Liver (tissue), 9 donors: ENCODE results near the gene ADRA1B. TPM values are rescaled to one million over a fixed set of nuclear protein-coding genes. Genes with fewer than 3 reads are reported as not detected.
A peak's percentile ranks its signal among the peaks of the same experiment; 100 is the strongest.

Experiments used
- DNase-seq: peaks from one replicate; pipeline ENCODE4 v3.0.0-alpha.2; 2017; ENCODE audit warnings: low spot score
- H3K27ac ChIP-seq, 2 donors: one replicate each; pipeline ENCODE4 v1.7.0; 2013; ENCODE audit warnings: inconsistent platforms in 2 of 2, low read length in 2 of 2, control low read depth in 1 of 2, low read depth in 1 of 2, mild to moderate bottlenecking in 1 of 2
- H3K27me3 ChIP-seq, 4 donors: one replicate each; pipeline versions ENCODE4 v1.6.1 to v1.7.0; 2013; ENCODE audit warnings: low read length in 3 of 4, inconsistent platforms in 1 of 4, mild to moderate bottlenecking in 1 of 4, moderate library complexity in 1 of 4; ENCODE audit not compliant: control insufficient read depth in 4 of 4, insufficient read depth in 4 of 4
- H3K36me3 ChIP-seq, 4 donors: one replicate each; pipeline versions ENCODE4 v1.6.1 to v1.7.0; 2013; ENCODE audit warnings: low read length in 3 of 4, mild to moderate bottlenecking in 3 of 4, low read depth in 1 of 4, moderate library complexity in 1 of 4; ENCODE audit not compliant: control insufficient read depth in 4 of 4, insufficient read depth in 3 of 4
- H3K4me1 ChIP-seq, 4 donors: one replicate each; pipeline versions ENCODE4 v1.6.1 to v1.7.0; 2013; ENCODE audit warnings: low read length in 3 of 4, mild to moderate bottlenecking in 3 of 4, moderate library complexity in 1 of 4; ENCODE audit not compliant: control insufficient read depth in 4 of 4, insufficient read depth in 4 of 4
- H3K4me3 ChIP-seq, 3 donors: one replicate each; pipeline versions ENCODE4 v1.6.1 to v1.7.0; 2013; ENCODE audit warnings: low read length in 3 of 3, control low read depth in 1 of 3, low read depth in 1 of 3, mild to moderate bottlenecking in 1 of 3
- H3K9ac ChIP-seq, 2 donors: one replicate each; pipeline ENCODE4 v1.7.0; 2013; ENCODE audit warnings: low read length in 2 of 2, mild to moderate bottlenecking in 2 of 2, moderate library complexity in 2 of 2, control low read depth in 1 of 2, low read depth in 1 of 2
- H3K9me3 ChIP-seq, 4 donors: one replicate each; pipeline versions ENCODE4 v1.6.1 to v1.7.0; 2013; ENCODE audit warnings: low read length in 3 of 4; ENCODE audit not compliant: control insufficient read depth in 4 of 4
- ATF3 ChIP-seq: IDR thresholded peaks from 2 replicates; pipeline ENCODE4 v1.6.1; 2016; ENCODE audit warnings: antibody characterized with exemption
- CTCF ChIP-seq: fragments of 150-350 bp; IDR thresholded peaks from 2 replicates; pipeline ENCODE4 v1.5.1; 2017; ENCODE audit warnings: improper control_type of control experiment, low read depth, low read length; ENCODE audit not compliant: missing input control
- EGR1 ChIP-seq, 2 donors: IDR thresholded peaks; 2 replicates each; pipeline ENCODE4 v1.6.1; 2016 to 2018; ENCODE audit warnings: antibody characterized with exemption in 2 of 2, low read depth in 2 of 2
- FOXA1 ChIP-seq: IDR thresholded peaks from 2 replicates; pipeline ENCODE4 v1.6.1; 2016; ENCODE audit warnings: antibody characterized with exemption
- FOXA2 ChIP-seq: IDR thresholded peaks from 2 replicates; pipeline ENCODE4 v1.6.1; 2016; ENCODE audit warnings: antibody characterized with exemption
- GABPA ChIP-seq, 2 donors: IDR thresholded peaks in 1 of 2; conservative IDR thresholded peaks in 1 of 2; 2 replicates each; pipeline ENCODE4 v1.6.1; 2016; ENCODE audit warnings: antibody characterized with exemption in 2 of 2, mild to moderate bottlenecking in 1 of 2, moderate library complexity in 1 of 2
- HNF4A ChIP-seq, 2 donors: conservative IDR thresholded peaks; 2 replicates each; pipeline ENCODE4 v1.6.1; 2016; ENCODE audit warnings: antibody characterized with exemption in 2 of 2, mild to moderate bottlenecking in 2 of 2
- HNF4G ChIP-seq: IDR thresholded peaks from 2 replicates; pipeline ENCODE4 v1.6.1; 2016; ENCODE audit warnings: antibody characterized with exemption
- JUND ChIP-seq, 2 donors: IDR thresholded peaks; 2 replicates each; pipeline ENCODE4 v1.6.1; 2016; ENCODE audit warnings: antibody characterized with exemption in 2 of 2
- MAX ChIP-seq: IDR thresholded peaks from 2 replicates; pipeline ENCODE4 v1.6.1; 2016; ENCODE audit warnings: antibody characterized with exemption
- NR2F2 ChIP-seq: IDR thresholded peaks from 2 replicates; pipeline ENCODE4 v1.6.1; 2016; ENCODE audit warnings: antibody characterized with exemption
- RAD21 ChIP-seq, 2 donors: IDR thresholded peaks; 2 replicates each; pipeline ENCODE4 v1.6.1; 2016; ENCODE audit warnings: antibody characterized with exemption in 2 of 2, mild to moderate bottlenecking in 2 of 2
- REST ChIP-seq: IDR thresholded peaks from 2 replicates; pipeline ENCODE4 v1.6.1; 2016; ENCODE audit warnings: antibody characterized with exemption, mild to moderate bottlenecking
- RXRA ChIP-seq, 2 donors: IDR thresholded peaks; 2 replicates each; pipeline ENCODE4 v1.6.1; 2017 to 2018; ENCODE audit warnings: antibody characterized with exemption in 2 of 2, mild to moderate bottlenecking in 1 of 2
- SP1 ChIP-seq: IDR thresholded peaks from 2 replicates; pipeline ENCODE4 v1.6.1; 2018; ENCODE audit warnings: antibody characterized with exemption, mild to moderate bottlenecking
- TAF1 ChIP-seq: conservative IDR thresholded peaks from 2 replicates; pipeline ENCODE4 v1.6.1; 2016; ENCODE audit warnings: antibody characterized with exemption, mild to moderate bottlenecking
- YY1 ChIP-seq: IDR thresholded peaks from 2 replicates; pipeline ENCODE4 v1.6.1; 2016; ENCODE audit warnings: antibody characterized with exemption, mild to moderate bottlenecking
- ZBTB33 ChIP-seq: IDR thresholded peaks from 2 replicates; pipeline ENCODE4 v1.6.1; 2016; ENCODE audit warnings: antibody characterized with exemption
- WGBS: extraction: QIAGEN DNeasy Blood & Tissue Kit; methylation state at CpG from one replicate; pipeline ENCODE4 v1.1.7; 2013; 5-methylcytosine and 5-hydroxymethylcytosine counted together
- polyA plus RNA-seq, 2 donors: library from polyadenylated mRNA; stranded (reverse) in 1 of 2; unstranded in 1 of 2; fragments of 200-250 nt in 1 of 2; fragments of >200 nt in 1 of 2; fragmentation: Nextera tagmentation in 1 of 2; extraction: Ambion mirVana in 1 of 2; gene quantifications; one replicate each; pipeline versions ENCODE4 v1.2.1 to v1.2.3, GENCODE V29; 2013 to 2015
- total RNA-seq, 2 donors: library from RNA; depleted of rRNA; stranded (reverse); fragments of >200 nt; gene quantifications; one replicate each; pipeline ENCODE4 v1.2.3, GENCODE V29; 2014
- donor health status: healthy.
- donor health status: healthy.
- donor health status: healthy.
- donor health status: healthy.
- donor health status: healthy.

The ADRA1B gene
- total and polyA plus RNA-seq, 4 donors: 0.70 to 13.1 (median 8.2) TPM

- no peaks in the 10 kb centered on the region for H3K27me3 ChIP-seq
- under 1% methylated on average over 31 of the region's 31 CpGs for WGBS
- H3K4me3 ChIP-seq: peak within 1 kb of the TSS; percentile 75 to 99 (median 99)
Observed at GRCh38 chr5:160008877-160009590, 92.8 kb downstream of the ADRA1B start, which contains the start of gene TTC1. TTC1 (plus strand) TSS chr5:160009139; CDS start chr5:160010529, 1,390 bp downstream.

More at GRCh38 chr5:160008877-160009590, 92.8 kb downstream of the ADRA1B start, which contains the start of gene TTC1:
- peaks cover 0 to 11% (median 6%) of the 10 kb centered on the region in 4 donors for H3K36me3 ChIP-seq
- peaks cover 2 to 21% (median 15%) of the 10 kb centered on the region in 4 donors for H3K4me1 ChIP-seq
- H3K27ac ChIP-seq: peak within 1 kb of the TSS; percentile 72 to 89
- no peaks in the 10 kb centered on the region for H3K9me3 ChIP-seq
- DNase-seq: peak; percentile 89
- peak within 1 kb of the TSS; percentile 63 to 96 for H3K9ac ChIP-seq
- TF ChIP-seq YY1: peak; percentile 99
- TF ChIP-seq RAD21 (IDR thresholded peaks at IDR 0.05): peak; percentile 5 to 27
- TF ChIP-seq ATF3: no peak
- TF ChIP-seq NR2F2: no peak
- peak; percentile 45 for TF ChIP-seq SP1
- TF ChIP-seq CTCF: no peak
- peak; percentile 81 to 84 for TF ChIP-seq JUND (IDR thresholded peaks at IDR 0.05)
- TF ChIP-seq MAX: peak; percentile 47
- peak; percentile 93 to 97 for TF ChIP-seq GABPA (IDR thresholded peaks at IDR 0.05 in 1 of 2, conservative IDR thresholded peaks at IDR 0.05 in 1 of 2)
- peak; percentile 12 for TF ChIP-seq REST
- peak; percentile 20 to 40 for TF ChIP-seq RXRA (IDR thresholded peaks at IDR 0.05)
- no peak for TF ChIP-seq HNF4G
- peak; percentile 89 for TF ChIP-seq ZBTB33
- TF ChIP-seq FOXA1: no peak
- TF ChIP-seq FOXA2: peak; percentile 20
- peak in 1 of 2 donors; percentile 22 for TF ChIP-seq HNF4A (conservative IDR thresholded peaks at IDR 0.05)
- TF ChIP-seq TAF1: peak; percentile 16
- peak; percentile 65 to 78 for TF ChIP-seq EGR1 (IDR thresholded peaks at IDR 0.05; ENCODE audit: low read depth in 2 of 2)
